GM23338 (cell line): Measurements from ENCODE around the gene KCNMB2.

Experiments used
- EZH2 ChIP-seq: fragments of 200-600 bp; sonication (generic); IDR thresholded peaks from one replicate; pipeline ENCODE4 v1.8.0; 2017; ENCODE audit warnings: antibody characterized with exemption, mild to moderate bottlenecking, low read depth; ENCODE audit not compliant: unreplicated experiment
- TF ChIP-seq, protein P1 (sequence below), 2 experiments: fragments of 200-600 bp in 1 of 2; sonication (generic) in 1 of 2; conservative IDR thresholded peaks; 2 replicates each; pipeline versions ENCODE4 v1.5.1 to v1.6.1; 2016 to 2017; ENCODE audit warnings: antibody characterized with exemption in 2 of 2, low read depth in 2 of 2, mild to moderate bottlenecking in 2 of 2, moderate library complexity in 1 of 2

DNA sequence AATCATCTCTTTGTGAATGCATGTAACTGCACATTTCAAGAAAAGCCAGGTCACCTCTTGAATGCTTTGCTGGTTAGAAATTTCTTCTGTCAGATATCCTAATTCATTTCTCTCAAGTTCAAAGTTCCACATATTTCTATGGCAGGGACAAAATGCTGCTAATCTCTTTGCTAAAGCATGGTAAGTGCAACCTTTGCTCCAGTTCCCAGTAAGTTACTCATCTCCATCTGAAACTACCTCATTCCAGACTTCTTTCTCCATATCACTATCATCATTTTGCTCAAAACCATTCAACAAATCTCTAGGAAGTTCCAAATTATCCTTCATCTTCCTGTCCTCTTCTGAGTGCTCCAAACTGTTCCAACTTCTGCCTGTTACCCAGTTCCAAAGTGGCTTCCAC is 304.8 kb downstream of the KCNMB2 start:
- TF ChIP-seq EZH2: no peak
- TF ChIP-seq, protein P1, sequence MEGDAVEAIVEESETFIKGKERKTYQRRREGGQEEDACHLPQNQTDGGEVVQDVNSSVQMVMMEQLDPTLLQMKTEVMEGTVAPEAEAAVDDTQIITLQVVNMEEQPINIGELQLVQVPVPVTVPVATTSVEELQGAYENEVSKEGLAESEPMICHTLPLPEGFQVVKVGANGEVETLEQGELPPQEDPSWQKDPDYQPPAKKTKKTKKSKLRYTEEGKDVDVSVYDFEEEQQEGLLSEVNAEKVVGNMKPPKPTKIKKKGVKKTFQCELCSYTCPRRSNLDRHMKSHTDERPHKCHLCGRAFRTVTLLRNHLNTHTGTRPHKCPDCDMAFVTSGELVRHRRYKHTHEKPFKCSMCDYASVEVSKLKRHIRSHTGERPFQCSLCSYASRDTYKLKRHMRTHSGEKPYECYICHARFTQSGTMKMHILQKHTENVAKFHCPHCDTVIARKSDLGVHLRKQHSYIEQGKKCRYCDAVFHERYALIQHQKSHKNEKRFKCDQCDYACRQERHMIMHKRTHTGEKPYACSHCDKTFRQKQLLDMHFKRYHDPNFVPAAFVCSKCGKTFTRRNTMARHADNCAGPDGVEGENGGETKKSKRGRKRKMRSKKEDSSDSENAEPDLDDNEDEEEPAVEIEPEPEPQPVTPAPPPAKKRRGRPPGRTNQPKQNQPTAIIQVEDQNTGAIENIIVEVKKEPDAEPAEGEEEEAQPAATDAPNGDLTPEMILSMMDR (conservative IDR thresholded peaks at IDR 0.05; ENCODE audit: low read depth in 2 of 2): no peak
